Calu3 (cell line): ENCODE results near the gene AACS. TPM values are rescaled to one million over a fixed set of nuclear protein-coding genes. Genes with fewer than 3 reads are reported as not detected.
"Not testable (repeated sequence)": the region's sequence is repeated elsewhere in the genome, so short reads cannot be mapped to it uniquely, and the experiment has no call there.

Experiments used
- BruUV-seq: library from RNA; stranded (reverse); fragments of 400-500 nt; replicated peaks from 2 replicates; lab custom pipeline; 2021; lab: Mats Ljungman, UMichigan
- CTCF ChIA-PET: fragments of 300-600 bp; sonication (Branson Sonifier 250); formaldehyde crosslinking; loops from one replicate; lab custom pipeline; 2022; ENCODE audit warnings: antibody characterized with exemption; lab: Charles Lee
- DNase-seq: peaks from one replicate; pipeline ENCODE4 v3.0.0; 2022
- H3K27ac Mint-ChIP-seq: one replicate; pipeline ENCODE4 v1.8.0; 2022; ENCODE audit warnings: mixed read lengths; ENCODE audit not compliant: unreplicated experiment
- H3K27me3 Mint-ChIP-seq: one replicate; pipeline ENCODE4 v1.8.0; 2022; ENCODE audit warnings: mixed read lengths; ENCODE audit not compliant: unreplicated experiment
- H3K36me3 Mint-ChIP-seq: one replicate; pipeline ENCODE4 v1.8.0; 2022; ENCODE audit warnings: mild to moderate bottlenecking, moderate library complexity, mixed read lengths; ENCODE audit not compliant: insufficient read depth, unreplicated experiment
- H3K4me1 Mint-ChIP-seq: one replicate; pipeline ENCODE4 v1.8.0; 2022; ENCODE audit warnings: mild to moderate bottlenecking, low read depth, mixed read lengths; ENCODE audit not compliant: unreplicated experiment
- H3K4me3 Mint-ChIP-seq: one replicate; pipeline ENCODE4 v1.8.0; 2022; ENCODE audit warnings: mild to moderate bottlenecking, low read depth, moderate library complexity, mixed read lengths; ENCODE audit not compliant: unreplicated experiment
- H3K9me3 Mint-ChIP-seq: one replicate; pipeline ENCODE4 v1.8.0; 2022; ENCODE audit warnings: low read depth, mixed read lengths; ENCODE audit not compliant: unreplicated experiment
- intact Hi-C: fragments of 100-400 bp; cut with micrococcal nuclease; formaldehyde crosslinking; loops from one replicate; pipeline ENCODE4 v1.10.0; 2022; ENCODE audit not compliant: unreplicated experiment
- total RNA-seq: library from RNA; stranded (reverse); gene quantifications from 2 replicates; pipeline ENCODE4 v1.2.3, GENCODE V29; 2022
- TF ChIP-seq, protein P1 (sequence below): fragments of 200-600 bp; IDR thresholded peaks from one replicate; pipeline ENCODE4 v1.8.0; 2022; ENCODE audit warnings: antibody characterized with exemption; ENCODE audit not compliant: unreplicated experiment

The AACS gene
- total RNA-seq, 1 experiment from 2014 or later, result 39.2 TPM

DNA sequence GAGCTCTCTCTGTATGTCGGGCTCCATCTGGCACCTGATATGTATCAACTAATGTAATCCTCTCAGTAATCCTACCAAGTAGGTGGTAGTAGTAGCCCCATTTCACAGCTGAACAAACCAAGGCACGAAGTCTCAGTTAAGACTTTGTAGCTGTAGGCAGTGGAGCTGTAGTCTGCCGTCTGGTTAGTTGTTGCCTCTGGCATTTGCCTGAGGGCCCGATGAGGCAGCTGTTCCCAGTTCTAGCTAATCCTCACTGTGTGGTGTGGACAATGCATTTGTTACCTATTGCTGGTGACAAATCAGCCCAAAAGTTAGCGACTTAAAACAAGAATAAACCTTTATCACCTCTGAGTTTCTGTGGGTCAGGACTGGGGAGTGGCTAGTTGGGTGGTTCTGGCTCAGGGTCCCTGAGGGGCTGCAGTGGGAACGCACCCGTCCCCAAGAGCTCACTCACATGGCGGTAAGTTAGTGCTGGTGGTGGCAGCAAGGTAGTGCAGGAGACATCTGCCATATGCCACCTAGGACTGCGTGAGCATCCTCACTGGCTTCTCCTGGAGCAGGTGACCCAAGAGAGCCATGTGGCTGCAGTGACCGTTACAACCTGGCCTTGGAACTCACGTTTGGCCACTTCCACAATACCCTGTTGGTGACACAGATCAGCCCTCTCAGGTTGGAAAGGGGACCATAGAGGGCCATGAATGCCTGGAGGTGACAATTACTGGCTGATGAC lies 5.6 kb downstream of the AACS start:
- H3K27ac Mint-ChIP-seq, result no peak overlapping the region
- TF ChIP-seq, protein P1, sequence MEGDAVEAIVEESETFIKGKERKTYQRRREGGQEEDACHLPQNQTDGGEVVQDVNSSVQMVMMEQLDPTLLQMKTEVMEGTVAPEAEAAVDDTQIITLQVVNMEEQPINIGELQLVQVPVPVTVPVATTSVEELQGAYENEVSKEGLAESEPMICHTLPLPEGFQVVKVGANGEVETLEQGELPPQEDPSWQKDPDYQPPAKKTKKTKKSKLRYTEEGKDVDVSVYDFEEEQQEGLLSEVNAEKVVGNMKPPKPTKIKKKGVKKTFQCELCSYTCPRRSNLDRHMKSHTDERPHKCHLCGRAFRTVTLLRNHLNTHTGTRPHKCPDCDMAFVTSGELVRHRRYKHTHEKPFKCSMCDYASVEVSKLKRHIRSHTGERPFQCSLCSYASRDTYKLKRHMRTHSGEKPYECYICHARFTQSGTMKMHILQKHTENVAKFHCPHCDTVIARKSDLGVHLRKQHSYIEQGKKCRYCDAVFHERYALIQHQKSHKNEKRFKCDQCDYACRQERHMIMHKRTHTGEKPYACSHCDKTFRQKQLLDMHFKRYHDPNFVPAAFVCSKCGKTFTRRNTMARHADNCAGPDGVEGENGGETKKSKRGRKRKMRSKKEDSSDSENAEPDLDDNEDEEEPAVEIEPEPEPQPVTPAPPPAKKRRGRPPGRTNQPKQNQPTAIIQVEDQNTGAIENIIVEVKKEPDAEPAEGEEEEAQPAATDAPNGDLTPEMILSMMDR, result no peak
- intact Hi-C loops, result no loop called here
- no TSS peak for BruUV-seq
- peaks cover 14% of the 10 kb centered on the region for H3K4me1 Mint-ChIP-seq
- no peaks in the 10 kb centered on the region for H3K27me3 Mint-ChIP-seq
- no peak for DNase-seq
- H3K36me3 Mint-ChIP-seq, result peaks cover 29% of the 10 kb centered on the region
- CTCF ChIA-PET, result no interaction called here
- H3K4me3 Mint-ChIP-seq, result no peak overlapping the region
- H3K9me3 Mint-ChIP-seq, result no peaks in the 10 kb centered on the region

DNA sequence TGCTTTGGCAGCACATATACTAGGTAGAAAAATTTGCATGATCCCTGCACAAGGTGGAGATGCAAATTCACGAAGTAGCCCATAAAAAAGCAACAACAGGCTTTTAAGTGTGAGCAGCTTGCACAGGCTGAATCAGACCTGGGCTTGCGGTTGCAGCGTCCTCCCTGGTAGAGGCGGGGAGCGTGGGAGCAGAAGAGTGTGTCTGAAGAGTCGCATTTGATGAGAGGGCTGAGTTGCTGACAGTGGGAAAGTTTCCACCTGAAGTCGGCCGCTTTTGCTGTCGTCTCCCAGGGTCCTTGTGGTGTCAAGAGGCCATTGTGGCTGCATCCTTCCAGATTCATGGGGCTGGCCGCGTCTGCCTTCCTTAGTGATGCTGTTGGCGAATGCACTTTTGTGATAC lies 6.2 kb downstream of the AACS start:
- DNase-seq, result no peak
- intact Hi-C loops, result no loop called here
- CTCF ChIA-PET, result no interaction called here
- TF ChIP-seq, protein P1, result no peak
- no peak overlapping the region for H3K27ac Mint-ChIP-seq
- H3K9me3 Mint-ChIP-seq, result no peaks in the 10 kb centered on the region
- H3K27me3 Mint-ChIP-seq, result no peaks in the 10 kb centered on the region
- BruUV-seq, result no TSS peak
- peaks cover 29% of the 10 kb centered on the region for H3K36me3 Mint-ChIP-seq
- no peak overlapping the region for H3K4me3 Mint-ChIP-seq
- H3K4me1 Mint-ChIP-seq, result peaks cover 8% of the 10 kb centered on the region

DNA sequence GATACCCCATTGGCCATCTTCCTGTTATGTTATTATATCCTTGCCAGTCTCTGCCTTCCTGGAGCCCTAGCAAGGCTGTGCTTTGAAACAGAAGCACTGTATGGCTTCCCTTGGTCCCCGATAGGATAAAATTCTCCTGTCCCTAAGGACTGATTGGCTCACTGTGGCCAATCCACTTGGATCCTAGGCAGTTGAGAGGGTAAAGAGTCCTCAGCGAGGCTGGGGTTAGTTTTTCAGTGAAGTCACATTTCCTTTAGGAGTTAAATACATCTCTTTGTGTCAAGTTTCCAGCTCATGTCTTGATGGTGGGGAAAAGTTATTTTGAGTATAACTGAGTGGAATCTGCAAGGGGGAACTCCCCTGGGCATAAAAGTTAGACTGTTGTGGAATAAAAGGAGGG lies 7.3 kb downstream of the AACS start:
- Mint-ChIP-seq H3K27ac (no peak overlapping the region), H3K9me3 (no peaks in the 10 kb centered on the region), H3K4me1 (no peaks in the 10 kb centered on the region), H3K36me3 (peaks cover 22% of the 10 kb centered on the region), H3K4me3 (no peak overlapping the region), H3K27me3 (no peaks in the 10 kb centered on the region)
- TF ChIP-seq, protein P1, result no peak
- intact Hi-C loops, result no loop called here
- no peak for DNase-seq
- no TSS peak for BruUV-seq
- CTCF ChIA-PET, result interaction anchor here (0.6 to 0.7 kb wide), 2 partner anchors 28 to 400 kb away, joined by 4 read pairs; no protein-coding TSS in a partner anchor

DNA sequence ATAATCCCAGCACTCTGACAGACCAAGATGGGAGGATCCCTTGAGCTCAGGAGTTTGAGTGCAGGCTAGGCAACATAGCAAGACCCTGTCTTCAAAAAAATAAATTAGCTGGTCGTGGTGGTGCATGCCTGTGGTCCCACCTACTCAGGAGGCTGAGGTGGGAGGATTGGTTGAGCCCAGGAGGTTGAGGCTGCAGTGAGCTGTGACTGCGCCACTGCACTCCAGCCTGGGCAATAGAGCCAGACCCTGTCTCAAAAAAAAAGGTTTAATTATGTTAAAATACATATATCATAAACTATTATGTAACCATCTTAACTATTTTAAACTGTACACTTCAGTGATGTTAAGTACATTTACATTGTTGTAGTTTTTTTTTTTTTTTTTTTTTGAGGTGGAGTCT lies 9.1 kb downstream of the AACS start:
- H3K27ac Mint-ChIP-seq, DNase-seq, intact Hi-C loops, H3K9me3 Mint-ChIP-seq, H3K4me1 Mint-ChIP-seq, BruUV-seq, H3K4me3 Mint-ChIP-seq, H3K27me3 Mint-ChIP-seq: not testable (repeated sequence)
- CTCF ChIA-PET, result interaction anchor here (0.7 kb wide), 1 partner anchor 129 kb away, joined by 4 read pairs; no protein-coding TSS in a partner anchor
- H3K36me3 Mint-ChIP-seq, result peaks cover 33% of the 10 kb centered on the region

DNA sequence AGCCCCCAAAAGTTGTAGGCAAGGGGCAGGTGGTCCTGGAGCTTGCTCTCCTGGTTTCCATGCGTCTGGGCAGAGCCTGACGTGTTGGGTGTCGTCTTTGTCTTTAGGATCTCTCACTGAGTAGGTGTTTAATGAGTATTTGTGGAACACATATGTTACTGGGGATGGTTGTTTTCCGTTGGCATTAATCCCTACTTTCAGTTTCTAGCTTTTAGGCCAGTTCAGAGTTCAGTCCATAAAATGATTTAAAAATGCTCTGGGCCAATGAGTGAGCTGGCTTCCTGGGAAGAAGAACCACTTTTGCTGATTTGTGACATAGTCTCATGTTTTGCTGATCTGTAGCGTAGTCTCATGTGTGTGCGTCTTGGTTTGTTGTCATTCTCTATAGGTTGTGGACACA lies 10.9 kb downstream of the AACS start:
- no TSS peak for BruUV-seq
- Mint-ChIP-seq H3K36me3 (peaks cover 38% of the 10 kb centered on the region), H3K4me1 (no peaks in the 10 kb centered on the region), H3K9me3 (no peaks in the 10 kb centered on the region), H3K27me3 (no peaks in the 10 kb centered on the region), H3K27ac (no peak overlapping the region), H3K4me3 (no peak overlapping the region)
- no peak for DNase-seq
- TF ChIP-seq, protein P1, result no peak
- CTCF ChIA-PET, result interaction anchor here (0.6 to 0.7 kb wide), 2 partner anchors 18 to 68 kb away, joined by 4 to 6 read pairs; no protein-coding TSS in a partner anchor
- intact Hi-C loops, result no loop called here
